GM12865 (cell line): ENCODE data around the gene UROS.

ENCODE experiments used
- DNase-seq: peaks from one replicate; pipeline ENCODE4 v3.0.0; 2010; ENCODE audit warnings: low read depth
- H3K4me3 ChIP-seq: 2 replicates; pipeline ENCODE4 v1.5.1; 2011; ENCODE audit warnings: mild to moderate bottlenecking, low read depth, low read length, control low read depth
- TF ChIP-seq, protein P1 (sequence below): IDR thresholded peaks from 2 replicates; pipeline ENCODE4 v1.5.1; 2011; ENCODE audit warnings: low read length, control low read depth, low read depth, inconsistent platforms; ENCODE audit not compliant: insufficient read depth; ENCODE audit errors: missing control alignments

The UROS gene

DNA sequence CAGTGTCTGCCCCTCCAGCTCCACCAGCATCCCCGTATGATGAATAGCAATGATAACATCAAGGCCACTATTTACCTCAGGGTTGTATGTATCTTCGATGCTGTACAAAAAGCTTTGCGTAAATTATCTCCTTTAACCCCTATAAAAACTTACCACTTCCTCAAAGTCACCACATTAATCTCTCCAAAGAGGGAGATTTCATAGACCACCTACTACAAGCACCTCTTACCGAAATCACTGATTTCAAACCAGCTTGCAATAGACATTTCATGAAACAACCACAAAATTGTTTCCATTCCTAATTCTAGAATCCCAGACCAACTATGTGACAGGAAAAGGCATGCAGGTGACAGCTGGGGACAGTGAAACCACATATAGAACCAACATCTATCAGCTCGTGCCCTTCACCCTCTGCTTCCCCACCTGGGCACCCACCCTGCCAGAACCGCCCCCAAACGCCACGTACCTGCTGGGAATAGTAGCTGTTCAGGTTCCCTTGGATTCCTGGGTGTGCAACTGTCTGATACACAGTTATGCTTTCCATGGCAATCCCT lies 27.3 kb downstream of the UROS start:
- TF ChIP-seq, protein P1, sequence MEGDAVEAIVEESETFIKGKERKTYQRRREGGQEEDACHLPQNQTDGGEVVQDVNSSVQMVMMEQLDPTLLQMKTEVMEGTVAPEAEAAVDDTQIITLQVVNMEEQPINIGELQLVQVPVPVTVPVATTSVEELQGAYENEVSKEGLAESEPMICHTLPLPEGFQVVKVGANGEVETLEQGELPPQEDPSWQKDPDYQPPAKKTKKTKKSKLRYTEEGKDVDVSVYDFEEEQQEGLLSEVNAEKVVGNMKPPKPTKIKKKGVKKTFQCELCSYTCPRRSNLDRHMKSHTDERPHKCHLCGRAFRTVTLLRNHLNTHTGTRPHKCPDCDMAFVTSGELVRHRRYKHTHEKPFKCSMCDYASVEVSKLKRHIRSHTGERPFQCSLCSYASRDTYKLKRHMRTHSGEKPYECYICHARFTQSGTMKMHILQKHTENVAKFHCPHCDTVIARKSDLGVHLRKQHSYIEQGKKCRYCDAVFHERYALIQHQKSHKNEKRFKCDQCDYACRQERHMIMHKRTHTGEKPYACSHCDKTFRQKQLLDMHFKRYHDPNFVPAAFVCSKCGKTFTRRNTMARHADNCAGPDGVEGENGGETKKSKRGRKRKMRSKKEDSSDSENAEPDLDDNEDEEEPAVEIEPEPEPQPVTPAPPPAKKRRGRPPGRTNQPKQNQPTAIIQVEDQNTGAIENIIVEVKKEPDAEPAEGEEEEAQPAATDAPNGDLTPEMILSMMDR: no peak
- no peak overlapping the region for H3K4me3 ChIP-seq
- no peak for DNase-seq

DNA sequence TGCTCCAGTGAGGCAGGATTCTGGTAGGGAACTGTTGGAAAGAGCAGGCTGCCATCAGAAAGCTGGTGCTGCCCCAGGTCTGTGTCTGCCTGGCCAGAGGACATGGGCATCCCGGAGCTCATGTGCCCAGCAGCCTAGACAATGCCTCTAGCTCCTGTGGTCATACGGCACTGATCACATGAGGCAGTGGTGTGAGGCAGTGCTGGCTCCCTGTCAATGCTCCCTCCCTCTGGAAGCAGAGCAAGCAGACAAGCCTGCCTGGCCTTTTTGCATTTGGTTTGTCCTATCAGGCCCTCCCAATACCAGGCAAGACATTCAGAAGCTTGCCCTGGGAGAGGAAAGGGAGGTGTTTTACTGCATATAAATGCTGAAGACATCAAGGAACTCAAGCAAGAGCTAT lies 27.9 kb downstream of the UROS start:
- TF ChIP-seq, protein P1: no peak
- DNase-seq: no peak
- H3K4me3 ChIP-seq: no peak overlapping the region

DNA sequence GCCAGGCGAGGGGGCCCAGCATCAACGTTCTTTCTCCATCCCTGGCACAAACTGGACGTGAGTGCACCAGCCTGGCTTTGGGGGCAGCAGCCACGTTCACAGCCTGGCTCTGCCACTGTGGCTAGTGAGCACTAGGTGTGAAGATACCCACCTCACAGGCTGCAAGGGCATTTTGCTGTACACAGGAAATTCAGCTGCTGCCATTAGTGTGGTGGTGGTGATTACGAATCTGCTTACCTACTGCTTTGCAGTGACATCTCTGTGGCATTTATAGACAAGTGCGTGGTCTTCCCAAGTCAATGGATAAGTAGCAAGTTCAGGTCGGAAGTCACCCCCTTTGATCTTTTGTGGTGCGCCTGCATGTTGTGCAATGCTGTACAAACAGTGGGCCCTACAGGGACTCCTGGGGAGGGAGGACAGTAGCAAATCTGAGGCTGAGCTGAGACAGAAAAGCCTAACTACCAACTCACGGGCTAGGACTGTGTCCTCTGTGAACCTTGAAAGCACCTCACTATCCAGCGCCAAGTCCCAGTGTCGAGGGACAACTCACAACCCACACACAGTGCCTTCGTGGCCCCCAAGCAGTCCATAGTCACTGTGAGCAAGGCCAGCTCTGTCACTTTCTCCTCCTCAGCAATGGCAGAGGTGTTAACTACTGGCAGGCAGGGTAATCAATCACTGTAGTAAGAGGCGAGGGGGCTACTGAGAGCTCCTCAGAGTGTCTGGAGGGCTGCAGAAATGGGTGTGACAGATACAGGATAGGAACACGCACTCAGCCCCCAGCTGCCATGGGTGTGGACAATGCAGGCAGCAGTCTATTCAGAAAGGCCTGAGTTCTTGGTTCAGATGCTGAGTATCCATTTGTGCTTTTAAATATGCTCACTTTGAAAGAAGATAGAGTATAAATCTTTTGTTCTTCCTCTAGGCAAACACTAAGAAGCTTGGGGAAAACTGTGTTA lies 30.4 kb downstream of the UROS start:
- no peak overlapping the region for H3K4me3 ChIP-seq
- DNase-seq: no peak
- TF ChIP-seq, protein P1: no peak

DNA sequence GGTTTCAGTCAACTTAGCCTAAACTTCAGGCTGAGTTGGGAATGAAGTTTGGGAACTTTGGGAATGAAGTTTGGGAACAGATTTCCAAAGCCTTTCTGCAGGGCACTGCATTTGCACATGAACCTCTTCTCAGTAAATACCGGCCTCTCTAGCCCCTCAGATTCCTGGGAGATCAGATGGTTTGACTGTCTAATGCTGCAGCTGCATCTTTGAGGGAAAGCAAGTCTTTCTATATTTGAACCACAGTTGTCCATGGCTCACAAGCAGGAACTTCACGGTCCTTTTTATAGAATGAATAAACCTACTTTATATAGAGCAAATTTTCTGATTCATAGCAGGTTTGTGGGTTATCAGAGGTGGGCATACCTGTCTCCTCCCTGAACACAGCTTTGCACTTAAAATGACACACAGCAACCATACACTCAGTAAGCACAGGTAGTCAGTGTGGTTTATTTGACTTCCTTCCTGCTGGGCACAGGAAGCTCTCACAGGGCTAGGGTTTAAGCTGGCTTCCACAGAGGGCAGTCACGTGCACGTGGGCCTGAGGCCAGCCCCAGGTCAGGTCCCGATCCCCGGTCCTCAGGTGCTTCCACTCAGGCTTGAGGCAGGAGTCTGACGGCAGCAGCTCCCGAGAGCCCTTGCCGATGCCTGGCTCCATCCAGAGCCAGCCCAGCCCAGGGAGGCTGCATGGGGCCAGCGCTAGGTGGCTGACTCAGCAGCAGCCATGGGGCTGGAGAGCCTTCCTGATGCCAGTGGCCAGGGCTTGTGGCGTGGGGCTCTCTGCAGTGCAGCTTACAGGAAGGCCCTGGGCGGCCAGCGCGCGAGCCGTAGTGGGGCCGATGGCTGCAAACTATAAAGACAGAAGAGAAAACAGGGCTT lies 34.7 kb downstream of the UROS start:
- TF ChIP-seq, protein P1: no peak
- DNase-seq: peak; percentile 13
- no peak overlapping the region for H3K4me3 ChIP-seq

DNA sequence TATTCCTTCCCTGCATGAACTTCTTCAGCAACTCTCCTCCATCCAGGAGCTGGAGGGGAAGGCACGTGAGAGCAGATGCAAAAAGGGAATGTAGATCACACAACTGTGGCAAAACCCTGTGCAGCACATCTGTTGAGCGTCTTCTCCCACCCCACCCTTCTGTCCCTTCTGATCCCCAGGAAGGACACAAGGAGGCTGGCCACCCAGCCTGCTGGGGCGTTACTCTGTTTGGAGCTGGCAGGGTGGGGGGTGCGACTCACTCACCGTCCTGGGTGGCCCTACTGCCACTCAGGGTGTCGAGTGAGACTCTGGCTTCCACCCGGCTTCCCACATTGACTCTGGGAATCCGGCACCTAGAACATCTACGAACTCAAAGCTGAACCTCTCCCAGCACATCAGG lies 37.3 kb downstream of the UROS start:
- H3K4me3 ChIP-seq: no peak overlapping the region
- DNase-seq: no peak
- TF ChIP-seq, protein P1: no peak

DNA sequence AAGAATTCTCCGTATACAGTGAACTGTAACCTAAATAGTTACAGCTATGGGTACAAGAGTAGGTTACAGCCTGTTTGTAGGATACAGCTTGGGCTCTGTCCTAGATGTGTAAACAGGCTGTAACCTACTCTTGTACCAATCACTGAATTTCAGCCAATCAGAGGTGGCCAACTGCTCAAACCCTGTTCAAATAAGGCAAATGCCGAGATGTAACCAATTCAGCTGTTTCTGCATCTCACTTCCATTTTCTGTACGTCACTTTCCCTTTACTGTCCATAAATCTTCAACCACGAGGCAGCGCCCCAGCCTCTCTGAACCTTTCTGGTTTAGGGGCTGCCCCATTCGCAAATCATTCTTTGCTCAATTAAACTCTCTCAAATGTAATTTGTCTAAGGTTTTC lies 39.1 kb downstream of the UROS start:
- TF ChIP-seq, protein P1: no peak
- H3K4me3 ChIP-seq: no peak overlapping the region
- peak; percentile 67 for DNase-seq
